HepG2 (cell line): ENCODE data around the gene NOXO1. TPM values are rescaled to one million over a fixed set of nuclear protein-coding genes. Genes with fewer than 3 reads are reported as not detected.

Source experiments
- ATAC-seq: fragments of 200-7000 bp; cut with Tn5 transposase; 3 replicates; pipeline ENCODE4 v1.9.1; 2020; ENCODE audit warnings: mild to moderate bottlenecking, moderate library complexity
- BruUV-seq: library from RNA; stranded (reverse); fragments of 400-500 nt; replicated peaks from 2 replicates; lab custom pipeline; 2021; lab: Mats Ljungman, UMichigan
- CTCF ChIA-PET: fragments of 300-600 bp; formaldehyde crosslinking; extraction: SDS; loops from one replicate; lab custom pipeline; 2021; ENCODE audit warnings: low total read pairs, inconsistent platforms, low intra/inter-chr PET ratio; lab: Yijun Ruan, JAX
- POLR2A ChIA-PET: fragments of 350-600 bp; sonication (Branson Sonifier 250); formaldehyde crosslinking; loops from one replicate; lab custom pipeline; 2020; ENCODE audit warnings: antibody characterized with exemption, inconsistent platforms; lab: Yijun Ruan, JAX
- DNase-seq: peaks from one replicate; pipeline ENCODE4 v3.0.0-alpha.2; 2015; ENCODE audit warnings: low spot score
- FAIRE-seq: peaks from 3 replicates; lab custom pipeline; 2011; peaks lifted over from hg19 to GRCh38; lab: Jason Lieb, UNC
- H2AFZ ChIP-seq: one replicate; pipeline ENCODE4 v1.6.1; 2011; ENCODE audit warnings: low read length, inconsistent platforms
- H3K27ac ChIP-seq: fragments of 300-600 bp; 3 replicates; pipeline ENCODE4 v1.8.0; 2011; ENCODE audit warnings: mixed run types, mild to moderate bottlenecking, mixed read lengths, low read length, inconsistent platforms; ENCODE audit not compliant: insufficient read depth; ENCODE audit errors: extremely low read length
- H3K27me3 ChIP-seq, 2 experiments: fragments of 200-600 bp in 1 of 2; 2 replicates in 1 of 2; 3 replicates in 1 of 2; pipeline versions ENCODE4 v1.6.0 to v1.8.0; 2011; ENCODE audit warnings: low read length in 2 of 2, mild to moderate bottlenecking in 2 of 2, moderate library complexity in 2 of 2, inconsistent platforms in 1 of 2; ENCODE audit not compliant: insufficient read depth in 2 of 2, control insufficient read depth in 1 of 2
- H3K36me3 ChIP-seq, 2 experiments: fragments of 200-600 bp in 1 of 2; replicated peaks in 1 of 2; 2 replicates in 1 of 2; 3 replicates in 1 of 2; pipeline versions ENCODE4 v1.5.1 to v1.8.0; 2011; ENCODE audit warnings: low read length in 2 of 2, inconsistent platforms in 1 of 2; ENCODE audit not compliant: insufficient read depth in 2 of 2, control insufficient read depth in 1 of 2
- H3K4me1 ChIP-seq: 2 replicates; pipeline ENCODE4 v1.5.1; 2012; ENCODE audit warnings: low read length, inconsistent platforms; ENCODE audit not compliant: insufficient read depth
- H3K4me2 ChIP-seq: 2 replicates; pipeline ENCODE4 v1.6.0; 2011; ENCODE audit warnings: low read depth, low read length, inconsistent platforms
- H3K4me3 ChIP-seq, 3 experiments: fragments of 200-600 bp in 1 of 3; sonication (generic), shearing (Covaris generic) in 1 of 3; replicated peaks in 1 of 3; 2 replicates each; pipeline ENCODE4 v1.5.1; 2011 to 2016; ENCODE audit warnings: low read length in 3 of 3, inconsistent platforms in 2 of 3, low read depth in 2 of 3, mild to moderate bottlenecking in 2 of 3, control low read depth in 1 of 3, mixed read lengths in 1 of 3; ENCODE audit not compliant: insufficient read depth in 1 of 3
- H3K79me2 ChIP-seq: one replicate; pipeline ENCODE4 v1.6.1; 2011; ENCODE audit warnings: low read length, inconsistent platforms; ENCODE audit not compliant: insufficient read depth
- H3K9ac ChIP-seq: 2 replicates; pipeline ENCODE4 v1.6.0; 2011; ENCODE audit warnings: mild to moderate bottlenecking, low read depth, low read length, inconsistent platforms; ENCODE audit not compliant: insufficient read depth
- H3K9me3 ChIP-seq: 2 replicates; pipeline ENCODE4 v1.5.1; 2012; ENCODE audit warnings: mild to moderate bottlenecking, low read length
- H4K20me1 ChIP-seq: 2 replicates; pipeline ENCODE4 v1.6.0; 2011; ENCODE audit warnings: inconsistent platforms, mild to moderate bottlenecking, low read length, moderate library complexity; ENCODE audit not compliant: insufficient read depth
- ARID2 ChIP-seq: sonication (generic); formaldehyde crosslinking; IDR thresholded peaks from 2 replicates; pipeline ENCODE4 v1.8.1; 2022; ENCODE audit warnings: mild to moderate bottlenecking, missing genetic modification reagents, borderline replicate concordance
- HNRNPK ChIP-seq: fragments of 200-400 bp; formaldehyde crosslinking; IDR thresholded peaks from 2 replicates; pipeline ENCODE4 v1.6.1; 2018; ENCODE audit warnings: low read length, low read depth, moderate library complexity, mild to moderate bottlenecking; ENCODE audit not compliant: poor library complexity, severe bottlenecking
- IRF2 ChIP-seq: IDR thresholded peaks from 2 replicates; pipeline ENCODE4 v1.6.1; 2018; ENCODE audit warnings: missing genetic modification reagents, missing compliant biosample characterization
- KDM2A ChIP-seq: sonication (generic); formaldehyde crosslinking; IDR thresholded peaks from 2 replicates; pipeline ENCODE4 v1.4.0; 2020; ENCODE audit warnings: low read depth, missing genetic modification reagents, borderline replicate concordance
- MED8 ChIP-seq: sonication (generic); formaldehyde crosslinking; IDR thresholded peaks from 2 replicates; pipeline ENCODE4 v1.8.1; 2023; ENCODE audit warnings: mild to moderate bottlenecking, missing genetic modification reagents; ENCODE audit not compliant: insufficient replicate concordance
- MYC ChIP-seq: sonication (generic); formaldehyde crosslinking; IDR thresholded peaks from 2 replicates; pipeline ENCODE4 v1.9.0; 2021; ENCODE audit warnings: missing genetic modification reagents, borderline replicate concordance
- PHF5A ChIP-seq: IDR thresholded peaks from one replicate; pipeline ENCODE4 v1.6.1; 2018; ENCODE audit warnings: low read depth, missing genetic modification reagents; ENCODE audit not compliant: unreplicated experiment
- PHF8 ChIP-seq: sonication (generic); formaldehyde crosslinking; IDR thresholded peaks from 2 replicates; pipeline ENCODE4 v1.5.0; 2020; ENCODE audit warnings: missing genetic modification reagents
- POLR2AphosphoS2 ChIP-seq: IDR thresholded peaks from 2 replicates; pipeline ENCODE4 v1.6.1; 2011; ENCODE audit warnings: low read depth, low read length, improper control_type of control experiment
- POLR2AphosphoS5 ChIP-seq: IDR thresholded peaks from 2 replicates; pipeline ENCODE4 v1.6.1; 2012; ENCODE audit warnings: low read depth, low read length
- POLR2G ChIP-seq: fragments of 200-400 bp; formaldehyde crosslinking; IDR thresholded peaks from 2 replicates; pipeline ENCODE4 v1.6.1; 2018; ENCODE audit warnings: mild to moderate bottlenecking, low read depth, low read length, moderate library complexity
- RAD21 ChIP-seq: fragments of 450-650 bp; formaldehyde crosslinking; IDR thresholded peaks from 2 replicates; pipeline ENCODE4 v1.5.0; 2020; ENCODE audit warnings: mild to moderate bottlenecking
- RBFOX2 ChIP-seq: fragments of 200-400 bp; formaldehyde crosslinking; IDR thresholded peaks from 2 replicates; pipeline ENCODE4 v1.6.1; 2017; ENCODE audit warnings: low read depth, mild to moderate bottlenecking, low read length
- RNF2 ChIP-seq: fragments of 450-650 bp; conservative IDR thresholded peaks from 2 replicates; pipeline ENCODE4 v1.6.1; 2016; ENCODE audit warnings: low read depth
- SP2 ChIP-seq: sonication (generic); formaldehyde crosslinking; IDR thresholded peaks from 2 replicates; pipeline ENCODE4 v1.5.1; 2020; ENCODE audit warnings: mild to moderate bottlenecking, missing genetic modification reagents
- SRY ChIP-seq: sonication (generic); formaldehyde crosslinking; IDR thresholded peaks from 2 replicates; pipeline ENCODE4 v1.8.0; 2022; ENCODE audit warnings: mild to moderate bottlenecking, missing genetic modification reagents
- TOPORS ChIP-seq: sonication (generic); formaldehyde crosslinking; IDR thresholded peaks from 2 replicates; pipeline ENCODE4 v1.8.0; 2023; ENCODE audit warnings: mild to moderate bottlenecking, missing genetic modification reagents
- ZNF589 ChIP-seq: sonication (generic); formaldehyde crosslinking; conservative IDR thresholded peaks from 2 replicates; pipeline ENCODE4 v1.8.0; 2022; ENCODE audit warnings: mild to moderate bottlenecking, moderate library complexity, missing genetic modification reagents
- ZNF605 ChIP-seq: sonication (generic); formaldehyde crosslinking; IDR thresholded peaks from 2 replicates; pipeline ENCODE4 v1.8.0; 2022; ENCODE audit warnings: mild to moderate bottlenecking, missing genetic modification reagents
- ZNF768 ChIP-seq: sonication (generic); formaldehyde crosslinking; IDR thresholded peaks from 2 replicates; pipeline ENCODE4 v1.4.0; 2020; ENCODE audit warnings: missing genetic modification reagents
- ZNF777 ChIP-seq: sonication (generic); formaldehyde crosslinking; IDR thresholded peaks from 2 replicates; pipeline ENCODE4 v1.4.0; 2020; ENCODE audit warnings: missing genetic modification reagents
- ZSCAN25 ChIP-seq: sonication (generic); formaldehyde crosslinking; IDR thresholded peaks from 2 replicates; pipeline ENCODE4 v1.8.0; 2022; ENCODE audit warnings: mild to moderate bottlenecking, missing genetic modification reagents
- WGBS: methylation state at CpG from one replicate; pipeline ENCODE4 v1.1.6; 2017; ENCODE audit warnings: low lambda C conversion rate; 5-methylcytosine and 5-hydroxymethylcytosine counted together
- in situ Hi-C: cut with HindIII; loops from 2 replicates; pipeline ENCODE4 v1.10.0; 2017; ENCODE audit warnings: low pct_unique_long_range_greater_than_20kb; ENCODE audit not compliant: extremely low pct_ligation_motif_present
- intact Hi-C: fragments of 100-400 bp; cut with micrococcal nuclease; formaldehyde crosslinking; loops from one replicate; pipeline ENCODE4 v1.10.0; 2022; ENCODE audit not compliant: unreplicated experiment
- polyA plus RNA-seq, 8 experiments: library from polyadenylated mRNA; depleted of rRNA in 3 of 8; stranded (reverse) in 7 of 8; unstranded in 1 of 8; fragments of >200 nt; fragmentation: Illumina TruSeq in 4 of 8; extraction: Trizol in 4 of 8; gene quantifications; 2 replicates each; pipeline versions ENCODE4 v1.2.1 to v1.2.3, GENCODE V29; 2011 to 2016; ENCODE audit warnings: low read depth in 4 of 8, missing spikeins in 1 of 8, mixed read lengths in 1 of 8; ENCODE audit not compliant: insufficient read depth in 1 of 8
- total RNA-seq, 5 experiments: library from RNA; depleted of rRNA; stranded (reverse); fragments of >200 nt; fragmentation: Illumina TruSeq; extraction: Trizol; gene quantifications; 2 replicates each; pipeline ENCODE4 v1.2.3, GENCODE V29; 2016; ENCODE audit warnings: low read depth in 1 of 5
- TF ChIP-seq, protein P1 (sequence below): sonication (generic); formaldehyde crosslinking; IDR thresholded peaks from 2 replicates; pipeline ENCODE4 v1.5.0; 2020; ENCODE audit warnings: missing genetic modification reagents, mild to moderate bottlenecking, borderline replicate concordance

The NOXO1 gene
- total and polyA plus RNA-seq, 2 of the 13 experiments (the other 11 are each of a cell fraction or from before 2014, with no cell fraction given) = 0.69 to 1.4 TPM

DNA sequence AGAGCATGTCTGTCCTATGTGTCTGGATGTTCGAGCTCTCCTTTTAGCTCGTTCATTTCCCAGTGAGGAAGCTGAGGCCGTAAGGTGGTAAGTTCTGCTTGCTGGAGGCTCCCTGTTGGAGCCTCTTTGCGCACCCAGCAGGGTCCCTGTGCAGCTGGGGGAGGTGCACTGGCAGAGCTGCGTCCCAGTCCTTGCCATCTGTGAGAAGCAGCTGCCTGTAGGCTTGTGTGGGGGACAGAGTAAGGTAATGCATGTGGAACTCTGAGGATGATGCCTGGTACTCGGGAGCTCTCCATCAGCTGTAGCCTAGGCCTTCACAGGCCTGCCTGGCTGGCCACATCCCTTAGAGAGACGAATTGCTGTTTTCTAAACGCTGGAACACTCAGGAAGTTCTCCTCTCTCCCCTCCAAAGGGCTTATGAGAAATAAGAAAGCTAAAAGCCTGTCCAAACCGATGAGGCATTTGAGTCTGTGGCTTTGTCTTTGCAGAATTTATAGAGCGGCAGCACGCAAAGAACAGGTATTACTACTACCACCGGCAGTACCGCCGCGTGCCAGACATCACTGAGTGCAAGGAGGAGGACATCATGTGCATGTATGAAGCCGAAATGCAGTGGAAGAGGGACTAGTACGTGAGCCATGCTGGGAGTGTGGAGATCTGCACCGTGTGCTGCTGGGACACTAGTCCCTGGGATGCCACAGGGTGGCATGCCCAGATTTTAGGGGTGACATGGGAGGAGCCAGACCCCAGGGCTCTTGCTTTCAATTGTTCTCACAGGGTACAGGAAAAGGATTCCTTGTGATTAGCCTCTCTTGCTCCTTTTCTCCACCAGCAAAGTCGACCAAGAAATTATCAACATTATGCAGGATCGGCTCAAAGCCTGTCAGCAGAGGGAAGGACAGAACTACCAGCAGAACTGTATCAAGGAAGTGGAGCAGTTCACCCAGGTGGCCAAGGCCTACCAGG is 20.3 kb downstream of the NOXO1 start:
- peaks cover 42% of the 10 kb centered on the region for H3K79me2 ChIP-seq
- in situ Hi-C loops (no loop called here), intact Hi-C loops (no loop called here)
- peak; percentile 18 for FAIRE-seq
- H3K27me3 ChIP-seq = no peaks in the 10 kb centered on the region; a peak in 1 of 5 replicates
- H3K4me2 ChIP-seq = peak overlapping the region; percentile 75
- 30% methylated on average over 17 of the region's 20 CpGs for WGBS
- H4K20me1 ChIP-seq = peaks cover 34% of the 10 kb centered on the region
- H3K36me3 ChIP-seq = peaks cover 3 to 19% of the 10 kb centered on the region in 2 experiments; a peak in 3 of 5 replicates
- H2AFZ ChIP-seq = no peak overlapping the region
- no peaks in the 10 kb centered on the region for H3K9me3 ChIP-seq
- CTCF ChIA-PET = no interaction called here
- DNase-seq = peak; percentile 53
- H3K9ac ChIP-seq = peak overlapping the region; percentile 94
- peak overlapping the region; percentile 80 for H3K27ac ChIP-seq
- POLR2A ChIA-PET = interaction anchor here (0.6 to 7.4 kb wide), 9 partner anchors 10 to 194 kb away, joined by 3 to 139 read pairs (median 6); partner anchors contain the start of genes GFER, MSRB1, NUBP2 and SPSB3
- H3K4me3 ChIP-seq = peak overlapping the region; percentile 81 to 98 (median 94); a peak in 5 of 6 replicates
- BruUV-seq = TSS peak; percentile 12
- peak; percentile 39 for ATAC-seq
- H3K4me1 ChIP-seq = peaks cover 50% of the 10 kb centered on the region
- TF ChIP-seq SRY (CRISPR knock-in tag) = peak; percentile 24; the same call in 1 of the 2 replicates
- TF ChIP-seq, protein P1, sequence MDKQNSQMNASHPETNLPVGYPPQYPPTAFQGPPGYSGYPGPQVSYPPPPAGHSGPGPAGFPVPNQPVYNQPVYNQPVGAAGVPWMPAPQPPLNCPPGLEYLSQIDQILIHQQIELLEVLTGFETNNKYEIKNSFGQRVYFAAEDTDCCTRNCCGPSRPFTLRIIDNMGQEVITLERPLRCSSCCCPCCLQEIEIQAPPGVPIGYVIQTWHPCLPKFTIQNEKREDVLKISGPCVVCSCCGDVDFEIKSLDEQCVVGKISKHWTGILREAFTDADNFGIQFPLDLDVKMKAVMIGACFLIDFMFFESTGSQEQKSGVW (CRISPR knock-in tag) = 0 out of 2 replicates have a peak, but pooled peaks have one; percentile 4
- TF ChIP-seq RBFOX2 = peak; percentile 57; the same call in 1 of the 2 replicates
- TF ChIP-seq ARID2 (CRISPR knock-in tag) = 0 out of 2 replicates have a peak, but pooled peaks have one; percentile 42
- TF ChIP-seq ZNF768 (CRISPR knock-in tag) = 0 out of 2 replicates have a peak, but pooled peaks have one; percentile 8
- TF ChIP-seq SP2 (CRISPR knock-in tag) = no peak
- TF ChIP-seq RAD21 (CRISPR knock-in tag) = peak; percentile 6
- 0 out of 2 replicates have a peak, but pooled peaks have one; percentile 19 for TF ChIP-seq IRF2 (CRISPR knock-in tag)
- no peak for TF ChIP-seq RNF2
- TF ChIP-seq ZNF777 (CRISPR knock-in tag) = 0 out of 2 replicates have a peak, but pooled peaks have one; percentile 22
- peak; percentile 8 for TF ChIP-seq PHF5A (CRISPR knock-in tag)
- TF ChIP-seq ZSCAN25 (CRISPR knock-in tag) = 0 out of 2 replicates have a peak, but pooled peaks have one; percentile 17
- TF ChIP-seq ZNF589 (CRISPR knock-in tag) = 0 out of 2 replicates have a peak, but pooled peaks have one; percentile 22
- TF ChIP-seq MED8 (CRISPR knock-in tag) = peak; percentile 44
- TF ChIP-seq POLR2AphosphoS2 = peak; percentile 94
- 0 out of 2 replicates have a peak, but pooled peaks have one; percentile 10 for TF ChIP-seq TOPORS (CRISPR knock-in tag)
- no peak for TF ChIP-seq HNRNPK
- TF ChIP-seq ZNF605 (CRISPR knock-in tag) = peak; percentile 33; the same call in 1 of the 2 replicates
- peak; percentile 80 for TF ChIP-seq POLR2G
- TF ChIP-seq PHF8 (CRISPR knock-in tag) = peak; percentile 43; the same call in 1 of the 2 replicates
- peak; percentile 34; the same call in 1 of the 2 replicates for TF ChIP-seq MYC (CRISPR knock-in tag)
- peak; percentile 94 for TF ChIP-seq KDM2A (CRISPR knock-in tag)
- peak; percentile 59 for TF ChIP-seq POLR2AphosphoS5
